GM21526 (cell line): ENCODE results near the gene DNMBP.

Experiments used
- ATAC-seq: cut with Tn5 transposase; IDR thresholded peaks from one replicate; pipeline ENCODE4 v1.9.1; 2021; ENCODE audit warnings: moderate library complexity; ENCODE audit not compliant: unreplicated experiment, low FRiP score

The DNMBP gene

GRCh38 chr10:100009793-100010676 lies at the start of gene DNMBP:
Gene DNMBP (minus strand): TSS chr10:100009947. CDS start chr10:99972124, 37,823 bp downstream.
- ATAC-seq, result peak; percentile 43

GRCh38 chr10:100057948-100058347 lies 48.2 kb upstream of the DNMBP start:
- no peak for ATAC-seq

- ATAC-seq, result no peak
Measured at GRCh38 chr10:100053686-100054460, 44.1 kb upstream of the DNMBP start.

GRCh38 chr10:100046021-100046486 lies 36.3 kb upstream of the DNMBP start:
- ATAC-seq, result peak; percentile 65

GRCh38 chr10:100045592-100045991 lies 35.8 kb upstream of the DNMBP start:
- no peak for ATAC-seq

- ATAC-seq, result no peak
Measured at GRCh38 chr10:100043796-100044195, 34.0 kb upstream of the DNMBP start.

- no peak for ATAC-seq
Measured at GRCh38 chr10:100043344-100043743, 33.6 kb upstream of the DNMBP start.

GRCh38 chr10:100041306-100042002 lies 31.7 kb upstream of the DNMBP start:
- no peak for ATAC-seq

- no peak for ATAC-seq
Measured at GRCh38 chr10:100038561-100039071, 28.9 kb upstream of the DNMBP start.

- ATAC-seq, result no peak
Measured at GRCh38 chr10:100037758-100038315, 28.1 kb upstream of the DNMBP start.

GRCh38 chr10:100036850-100037249 lies 27.1 kb upstream of the DNMBP start:
- no peak for ATAC-seq

- no peak for ATAC-seq
Measured at GRCh38 chr10:100033766-100034418, 24.1 kb upstream of the DNMBP start.

GRCh38 chr10:100027416-100027815 lies 17.7 kb upstream of the DNMBP start:
- no peak for ATAC-seq

GRCh38 chr10:100025576-100025975 lies 15.8 kb upstream of the DNMBP start:
- no peak for ATAC-seq

GRCh38 chr10:100024748-100025147 lies 15.0 kb upstream of the DNMBP start:
- ATAC-seq, result no peak

- no peak for ATAC-seq
Measured at GRCh38 chr10:100022403-100022802, 12.7 kb upstream of the DNMBP start.

- ATAC-seq, result no peak
Measured at GRCh38 chr10:100021322-100021721, 11.6 kb upstream of the DNMBP start.

- ATAC-seq, result no peak
Measured at GRCh38 chr10:100020886-100021253, 11.1 kb upstream of the DNMBP start.

- peak; percentile 64 for ATAC-seq
Measured at GRCh38 chr10:100020142-100020885, 10.6 kb upstream of the DNMBP start.
